ENCODE results near the gene GNAZ.
"Not testable (repeated sequence)": the region's sequence is repeated elsewhere in the genome, so short reads cannot be mapped to it uniquely, and the experiment has no call there.

The GNAZ gene

GRCh38 chr22:23132376-23133091 lies 62.2 kb downstream of the GNAZ start:
- no peak for DNase-seq (ENCODE audit: low read depth in 2 of 2)

- DNase-seq (ENCODE audit: low read depth in 2 of 2) = no peak
These were observed 63.6 kb downstream of the GNAZ start for GRCh38 chr22:23133922-23134321.

GRCh38 chr22:23136991-23137390 lies 66.7 kb downstream of the GNAZ start:
- not testable (repeated sequence) for DNase-seq (ENCODE audit: low read depth in 2 of 2)

DNA sequence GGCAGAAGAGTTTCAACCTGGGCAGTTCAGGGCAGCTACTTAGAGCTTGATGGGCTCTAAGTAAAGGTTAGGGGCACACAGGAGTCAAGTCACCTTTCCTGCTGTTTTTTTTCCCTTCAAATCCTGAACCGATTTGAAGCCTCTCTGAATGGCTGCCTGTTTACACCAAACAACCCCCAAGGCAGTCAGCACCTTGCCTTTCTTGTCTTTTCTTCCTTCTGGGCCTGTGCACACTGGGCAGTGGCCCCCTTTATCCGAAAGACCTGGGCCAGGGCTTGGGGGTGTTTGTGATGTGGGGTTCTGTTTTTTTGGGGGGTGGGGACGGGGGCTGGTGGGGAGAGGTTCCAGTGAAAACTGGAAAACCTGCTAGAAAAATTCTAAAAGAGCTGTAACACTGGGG lies 67.1 kb downstream of the GNAZ start:
- no peak for DNase-seq (ENCODE audit: low read depth in 2 of 2)

- DNase-seq (ENCODE audit: low read depth in 2 of 2) = peak; percentile 14 to 16
These were observed 67.7 kb downstream of the GNAZ start for GRCh38 chr22:23137905-23138561.

DNA sequence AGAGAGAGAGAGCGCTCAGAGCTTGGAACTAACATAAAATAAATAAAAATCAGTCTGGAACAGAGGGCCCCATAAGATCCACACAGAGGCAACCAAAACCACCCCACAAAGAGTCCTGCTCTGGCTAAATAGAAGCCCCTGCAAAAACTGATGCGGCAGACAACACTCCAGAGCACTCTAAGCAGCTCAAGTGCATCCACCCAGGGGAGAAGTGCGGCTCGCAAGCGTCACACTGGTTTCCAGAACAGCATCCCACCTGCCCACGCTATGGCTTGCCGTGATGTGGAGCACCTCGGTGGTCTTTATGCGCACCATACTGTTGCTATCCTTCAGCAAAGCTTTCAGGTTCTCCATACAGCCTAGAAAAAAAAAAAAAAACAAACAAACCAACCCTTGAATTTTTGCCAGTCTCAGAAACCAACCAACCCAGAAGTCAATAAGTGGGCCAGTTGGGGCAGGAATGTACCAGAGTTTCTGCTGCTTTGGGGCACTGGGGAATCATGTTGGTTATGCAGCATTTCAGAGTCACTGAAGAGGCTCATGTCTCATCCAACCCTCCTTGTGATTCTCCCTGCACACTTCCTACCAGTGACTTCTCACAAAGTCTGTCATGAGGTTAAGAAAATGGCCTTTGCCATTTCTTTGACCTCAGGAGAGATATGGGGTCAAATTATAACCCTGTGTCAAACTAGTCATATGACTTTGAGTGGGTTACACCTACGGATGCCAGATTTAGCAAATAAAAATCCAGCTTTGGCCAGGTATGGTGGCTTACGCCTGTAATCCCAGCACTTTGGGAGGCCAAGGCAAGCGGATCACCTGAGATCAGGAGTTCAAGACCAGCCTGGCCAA lies 68.5 kb downstream of the GNAZ start:
- DNase-seq (ENCODE audit: low read depth in 2 of 2) = no peak

DNA sequence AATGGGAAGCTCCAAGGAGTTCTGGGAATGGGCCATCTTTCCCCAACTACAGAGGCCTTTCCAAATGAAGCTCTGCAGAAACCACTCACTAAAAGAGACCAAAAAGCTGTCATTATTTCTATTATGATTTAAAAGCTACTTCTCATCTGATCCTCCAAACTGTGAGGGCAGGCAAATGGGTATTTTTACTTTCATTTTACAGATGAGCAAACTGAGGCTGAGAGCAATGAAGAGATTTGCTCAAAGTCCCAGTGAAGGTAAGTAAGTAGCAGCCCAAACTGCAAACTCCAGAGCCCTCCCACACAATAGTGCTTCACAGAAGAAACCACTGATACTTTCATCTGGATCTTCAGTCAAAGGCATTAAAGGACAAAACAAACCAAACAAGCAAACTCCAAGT lies 70.1 kb downstream of the GNAZ start:
- no peak for DNase-seq (ENCODE audit: low read depth in 2 of 2)

DNA sequence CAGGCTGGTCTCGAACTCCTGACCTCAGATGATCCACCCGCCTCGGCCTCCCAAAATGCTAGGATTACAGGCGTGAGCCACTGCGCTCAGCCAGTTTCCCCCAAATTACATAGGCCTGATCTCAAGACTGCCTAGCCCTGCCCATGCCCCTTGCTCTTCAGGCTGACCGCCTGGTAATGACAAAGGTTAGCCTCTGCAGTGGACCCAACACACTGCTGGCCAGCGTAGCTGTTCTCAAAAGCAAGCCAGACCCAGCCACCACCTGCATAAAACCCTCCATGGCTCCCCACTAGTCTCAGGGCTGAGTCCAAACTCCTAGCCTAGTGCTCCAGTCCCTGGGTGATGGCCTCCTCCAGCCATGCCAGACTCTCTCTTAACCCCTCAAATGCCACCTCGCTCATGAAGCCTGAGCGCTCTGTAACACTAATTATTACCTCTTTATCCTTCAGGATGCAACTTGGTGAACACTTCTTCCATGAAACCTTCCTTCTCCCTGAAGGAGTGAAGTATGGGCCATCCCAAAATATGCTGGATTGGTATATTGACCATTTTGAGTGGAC lies 72.3 kb downstream of the GNAZ start:
- DNase-seq (ENCODE audit: low read depth in 2 of 2) = no peak

DNA sequence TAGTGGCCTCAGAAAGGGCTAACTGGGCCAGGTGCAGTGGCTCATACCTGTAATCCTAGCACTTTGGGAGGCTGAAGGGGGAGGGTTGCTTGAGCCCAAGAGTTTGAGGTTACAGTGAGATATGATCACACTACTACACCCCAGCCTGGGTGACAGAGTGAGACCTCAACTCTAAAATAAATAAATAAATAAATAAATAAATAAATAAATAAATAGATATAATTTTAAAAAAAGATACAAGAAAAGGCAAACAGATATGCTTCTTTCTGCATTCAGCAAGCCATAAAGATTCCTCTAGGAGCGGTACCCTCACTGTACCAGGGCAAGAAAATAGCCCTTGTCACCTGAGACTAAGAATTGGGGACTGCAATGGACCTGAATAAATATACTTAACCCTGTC lies 72.8 kb downstream of the GNAZ start:
- DNase-seq (ENCODE audit: low read depth in 2 of 2) = no peak

GRCh38 chr22:23144432-23144831 lies 74.1 kb downstream of the GNAZ start:
- no peak for DNase-seq (ENCODE audit: low read depth in 2 of 2)

GRCh38 chr22:23144932-23145877 lies 74.9 kb downstream of the GNAZ start, which contains the start of gene RAB36:
Gene RAB36 (plus strand): TSS chr22:23145477. CDS start chr22:23146617, 1,140 bp downstream.
- DNase-seq (ENCODE audit: low read depth in 2 of 2) = peak; percentile 69 to 78

- DNase-seq (ENCODE audit: low read depth in 2 of 2) = no peak
These were observed 75.7 kb downstream of the GNAZ start for GRCh38 chr22:23145878-23146470.

- no peak for DNase-seq (ENCODE audit: low read depth in 2 of 2)
These were observed 76.3 kb downstream of the GNAZ start for GRCh38 chr22:23146478-23147205.

- DNase-seq (ENCODE audit: low read depth in 2 of 2) = no peak
These were observed 77.5 kb downstream of the GNAZ start for GRCh38 chr22:23147617-23148387.

DNA sequence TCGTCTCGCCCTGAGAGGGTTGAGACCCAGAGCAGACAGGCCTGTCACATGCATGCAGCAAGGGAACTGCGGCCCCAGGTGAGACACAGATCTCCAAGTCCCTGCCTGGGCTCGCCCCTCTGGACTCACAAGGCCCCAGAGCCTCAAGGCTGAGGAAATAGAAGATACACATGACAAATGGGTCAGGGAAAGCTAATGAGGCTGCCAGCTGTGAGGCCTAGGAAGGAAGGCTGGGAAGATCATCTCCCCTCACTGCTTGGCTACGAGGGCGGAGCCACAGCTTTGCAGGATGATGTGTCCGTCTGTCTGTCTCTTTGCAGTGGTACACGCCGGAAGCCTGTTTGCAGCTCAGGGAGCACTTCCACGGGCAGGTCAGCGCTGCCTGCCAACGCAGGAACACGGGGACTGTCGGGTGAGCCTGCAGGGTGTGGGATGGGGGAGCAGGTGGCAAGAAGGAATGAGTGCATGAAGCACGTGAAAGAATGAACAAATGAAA lies 79.5 kb downstream of the GNAZ start:
- DNase-seq (ENCODE audit: low read depth in 2 of 2) = no peak

- DNase-seq (ENCODE audit: low read depth in 2 of 2) = no peak
These were observed 80.4 kb downstream of the GNAZ start for GRCh38 chr22:23150762-23151161.

GRCh38 chr22:23151827-23152226 lies 81.5 kb downstream of the GNAZ start:
- DNase-seq (ENCODE audit: low read depth in 2 of 2) = no peak

GRCh38 chr22:23152238-23153114 lies 82.2 kb downstream of the GNAZ start:
- DNase-seq (ENCODE audit: low read depth in 2 of 2) = no peak

Data from stimulated activated CD8-positive, alpha-beta memory T cell treated with anti-CD3 and anti-CD28 coated beads, Interleukin-2, amount 100 ng/mL, for 1 hour (primary cell).